Vagina (tissue), 2 donors: ENCODE data around the gene HOXB5.

ENCODE experiments used
- CTCF ChIP-seq, 3 experiments: fragments of 450-650 bp in 2 of 3; fragments of 200-600 bp in 1 of 3; sonication (generic) in 1 of 3; IDR thresholded peaks; one replicate each; pipeline ENCODE4 v1.5.1; 2017 to 2019; ENCODE audit warnings: antibody characterized with exemption in 3 of 3, mild to moderate bottlenecking in 2 of 3, moderate library complexity in 2 of 3
- POLR2A ChIP-seq, 2 donors: fragments of 450-650 bp; IDR thresholded peaks; one replicate each; pipeline ENCODE4 v1.6.1; 2017; ENCODE audit warnings: antibody characterized with exemption in 2 of 2, mild to moderate bottlenecking in 2 of 2, moderate library complexity in 2 of 2
- POLR2AphosphoS5 ChIP-seq, 2 donors: sonication (generic); formaldehyde crosslinking; IDR thresholded peaks; one replicate each; pipeline ENCODE4 v1.9.0; 2017; ENCODE audit warnings: antibody characterized with exemption in 2 of 2, mild to moderate bottlenecking in 2 of 2, low read depth in 1 of 2; ENCODE audit not compliant: insufficient read depth in 1 of 2

- TF ChIP-seq CTCF (IDR thresholded peaks at IDR 0.05) (no peak), POLR2AphosphoS5 (IDR thresholded peaks at IDR 0.05; ENCODE audit: insufficient read depth in 1 of 2, low read depth in 1 of 2) (no peak), POLR2A (IDR thresholded peaks at IDR 0.05) (no peak)
These were observed 38.9 kb downstream of the HOXB5 start for GRCh38 chr17:48554412-48555257.
